GM19193 (cell line): Measurements from ENCODE around the gene NFATC1.

Experiments used
- POLR2A ChIP-seq: IDR thresholded peaks from 4 replicates; pipeline ENCODE4 v1.6.1; 2011; ENCODE audit not compliant: insufficient read depth, insufficient read length; ENCODE audit errors: extremely low read depth

The NFATC1 gene

DNA sequence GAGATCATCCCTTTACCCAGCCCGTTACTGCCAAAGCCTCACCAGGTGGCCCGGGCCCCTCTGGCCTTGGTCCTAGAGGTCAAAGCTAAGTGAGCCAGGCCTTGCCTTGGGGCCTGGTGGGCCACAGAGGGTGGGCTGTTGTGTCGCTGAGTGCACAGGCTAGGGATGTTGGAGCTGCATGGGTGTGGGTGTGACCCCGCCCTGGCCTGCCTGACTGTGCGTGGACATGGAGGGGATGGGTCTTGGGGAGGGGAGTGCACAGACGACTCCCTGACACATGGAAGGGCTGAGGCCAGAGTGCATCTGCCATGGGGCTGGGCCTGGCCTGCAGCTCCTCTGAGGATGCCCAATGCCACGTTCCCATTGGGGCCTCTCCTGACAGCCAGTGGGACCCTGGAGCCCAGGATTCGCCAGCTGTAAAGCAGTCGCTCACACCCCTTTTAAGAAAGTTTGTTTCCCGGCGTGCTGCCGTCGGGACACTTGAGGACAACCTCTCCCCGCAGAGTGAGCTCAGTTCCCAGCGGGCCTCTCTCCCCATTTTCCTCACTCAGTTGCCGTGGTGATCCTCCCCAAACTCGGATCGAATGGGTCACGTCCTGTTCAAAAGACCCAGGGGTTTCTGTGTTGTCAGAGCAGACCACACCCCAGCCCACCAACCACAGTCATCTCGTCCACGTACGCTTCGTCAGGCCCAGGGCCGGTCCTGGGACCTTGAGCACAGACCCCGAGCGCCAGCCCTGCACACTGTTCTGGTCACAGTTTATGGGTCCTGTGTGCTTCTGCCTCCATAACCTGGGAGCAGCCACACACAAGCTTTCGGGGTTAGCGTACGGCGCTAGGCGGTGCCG lies 93.5 kb downstream of the NFATC1 start:
- no peak for TF ChIP-seq POLR2A

DNA sequence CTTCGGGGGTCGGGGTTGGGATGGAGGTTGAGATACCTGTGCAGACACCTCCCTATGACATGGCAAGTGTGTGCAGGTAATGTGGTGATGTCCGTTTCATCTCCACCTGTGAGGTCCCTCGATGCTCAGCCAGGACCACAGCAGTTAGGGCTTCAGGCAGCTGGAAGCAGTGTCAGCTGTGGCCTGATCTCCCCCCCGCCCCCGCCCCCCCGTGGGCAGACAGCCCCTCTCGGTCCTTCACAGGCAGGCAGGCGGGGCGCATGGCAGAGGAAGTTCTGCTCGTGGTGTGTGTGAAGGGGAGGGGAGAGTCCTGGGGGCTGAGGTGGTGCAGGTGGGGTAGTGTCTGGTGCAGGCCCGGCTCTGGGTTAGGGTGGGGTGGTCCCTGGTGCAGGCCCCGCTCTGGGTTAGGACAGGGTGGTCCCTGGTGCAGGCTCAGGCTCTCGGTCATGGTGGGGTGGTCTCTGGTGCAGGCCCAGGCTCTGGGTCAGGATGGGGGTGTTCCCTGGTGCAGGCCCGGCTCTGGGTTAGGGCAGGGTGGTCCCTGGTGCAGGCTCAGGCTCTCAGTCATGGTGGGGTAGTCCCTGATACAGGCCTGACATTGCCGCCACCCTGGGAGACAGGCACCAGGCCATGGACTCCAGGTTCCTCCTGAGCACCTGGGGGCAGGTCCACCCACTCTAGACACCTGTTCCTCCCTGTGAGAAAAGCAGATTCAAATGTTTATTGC lies 94.3 kb downstream of the NFATC1 start:
- no peak for TF ChIP-seq POLR2A

DNA sequence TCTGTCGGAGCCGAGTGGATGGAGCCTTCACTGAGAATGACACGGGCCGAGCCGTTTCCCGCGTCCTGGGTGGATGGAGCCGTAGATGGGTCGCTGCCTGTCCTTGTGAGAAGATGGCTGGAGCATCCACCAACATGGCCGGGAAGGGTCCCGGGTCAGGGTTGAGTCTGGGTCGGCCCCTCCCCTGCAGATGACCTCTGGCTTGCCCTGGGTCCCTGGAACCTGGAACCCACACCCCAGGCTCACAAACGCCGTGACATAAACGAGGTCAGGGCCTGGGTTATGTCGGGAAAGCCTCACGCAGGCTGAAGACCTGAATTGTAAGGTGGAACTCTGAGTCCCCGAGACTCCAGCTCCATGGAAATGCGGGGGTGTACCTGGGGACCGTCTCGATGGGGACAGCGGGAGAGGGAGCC lies 94.9 kb downstream of the NFATC1 start:
- no peak for TF ChIP-seq POLR2A

DNA sequence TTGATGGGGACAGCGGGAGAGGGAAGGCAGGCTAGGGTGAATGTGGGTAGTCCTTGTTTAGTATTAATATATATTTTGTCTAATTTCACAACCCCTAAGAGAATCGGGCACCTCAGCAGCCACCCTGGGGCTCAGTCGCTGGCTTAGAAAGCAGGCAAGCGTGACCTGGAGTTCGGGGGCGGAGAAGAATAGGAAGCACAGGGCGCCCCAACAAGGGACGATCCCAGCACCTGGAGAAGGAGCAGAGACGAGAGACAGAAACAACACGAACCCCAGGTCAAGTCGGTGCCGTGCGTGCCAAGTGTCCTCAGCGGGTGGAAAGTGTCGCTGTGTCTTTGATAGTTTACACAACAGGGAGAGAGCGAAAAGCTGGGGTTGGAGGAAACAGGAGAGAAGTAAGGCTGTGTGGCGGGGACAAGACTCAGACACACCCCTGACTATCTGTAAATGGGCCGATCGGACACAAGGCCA lies 95.4 kb downstream of the NFATC1 start:
- TF ChIP-seq POLR2A = no peak

DNA sequence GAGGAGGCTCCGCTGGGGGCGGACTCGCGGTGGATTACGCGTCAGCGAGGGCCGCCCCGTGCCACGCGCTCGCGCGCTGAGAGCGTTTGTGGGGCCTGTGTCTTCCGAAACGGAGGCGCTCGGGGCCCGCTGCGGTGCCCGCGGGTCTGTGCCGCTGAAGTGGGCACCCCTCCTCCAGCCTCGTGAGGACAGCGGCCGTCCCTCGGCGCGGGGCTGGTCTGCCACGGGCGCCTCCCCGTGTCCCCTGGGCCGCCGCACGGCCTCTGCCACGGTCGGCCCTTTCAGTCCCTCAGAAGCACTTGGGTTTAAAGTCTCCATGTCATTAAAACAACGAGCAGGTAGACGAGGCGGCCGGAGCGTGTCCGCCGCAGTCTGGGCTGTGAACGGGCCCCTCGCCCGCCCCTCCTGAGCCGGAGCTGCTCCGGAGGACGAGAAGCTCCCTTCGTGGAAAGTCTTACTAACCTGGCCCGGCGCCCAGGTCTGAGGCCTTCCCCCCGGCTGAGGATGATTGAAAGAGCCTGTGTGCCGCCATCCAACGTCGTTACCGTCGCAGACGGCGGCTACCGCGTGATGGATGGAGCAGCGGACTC lies 97.6 kb downstream of the NFATC1 start:
- TF ChIP-seq POLR2A = no peak

DNA sequence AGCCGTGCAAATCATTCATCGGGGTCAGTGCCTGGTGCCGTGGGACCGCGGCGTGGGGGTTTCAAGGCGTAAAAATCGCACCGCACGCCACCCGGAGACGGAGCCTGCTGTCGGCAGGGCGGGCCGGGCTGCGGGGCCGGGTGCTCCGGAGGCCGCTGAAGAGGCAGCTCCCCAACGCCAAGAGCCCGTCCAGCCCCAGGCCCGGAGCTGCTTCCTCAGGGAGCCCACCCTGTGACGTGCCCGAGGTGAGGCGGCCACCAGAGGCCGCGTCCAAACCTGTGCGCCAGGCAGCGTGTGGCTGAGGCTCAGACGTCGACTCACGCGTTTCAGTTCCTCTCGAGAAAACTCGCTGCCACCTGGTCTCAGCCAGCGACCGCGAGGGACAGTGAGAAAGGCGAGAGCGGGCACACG lies 98.1 kb downstream of the NFATC1 start:
- no peak for TF ChIP-seq POLR2A

DNA sequence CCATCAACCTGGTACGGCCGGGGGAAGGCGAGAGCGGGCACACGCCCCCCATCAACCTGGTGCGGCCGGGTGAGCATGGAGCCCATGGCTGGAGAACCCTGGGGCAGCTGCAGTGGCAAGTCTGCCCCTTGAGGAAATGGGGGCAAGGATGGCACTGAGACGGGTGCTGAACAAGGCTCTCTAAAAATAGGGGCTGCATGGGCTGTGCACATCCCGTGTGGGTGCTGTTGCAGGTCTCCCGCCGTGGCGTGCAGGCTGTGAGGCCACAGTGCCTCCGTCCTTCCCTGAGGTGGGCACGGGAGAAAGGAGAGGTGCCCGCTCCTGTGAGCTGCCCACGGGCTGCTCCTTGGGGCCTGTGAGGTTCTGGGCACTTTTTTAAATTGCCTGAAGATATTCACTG lies 99.2 kb downstream of the NFATC1 start:
- TF ChIP-seq POLR2A = no peak

DNA sequence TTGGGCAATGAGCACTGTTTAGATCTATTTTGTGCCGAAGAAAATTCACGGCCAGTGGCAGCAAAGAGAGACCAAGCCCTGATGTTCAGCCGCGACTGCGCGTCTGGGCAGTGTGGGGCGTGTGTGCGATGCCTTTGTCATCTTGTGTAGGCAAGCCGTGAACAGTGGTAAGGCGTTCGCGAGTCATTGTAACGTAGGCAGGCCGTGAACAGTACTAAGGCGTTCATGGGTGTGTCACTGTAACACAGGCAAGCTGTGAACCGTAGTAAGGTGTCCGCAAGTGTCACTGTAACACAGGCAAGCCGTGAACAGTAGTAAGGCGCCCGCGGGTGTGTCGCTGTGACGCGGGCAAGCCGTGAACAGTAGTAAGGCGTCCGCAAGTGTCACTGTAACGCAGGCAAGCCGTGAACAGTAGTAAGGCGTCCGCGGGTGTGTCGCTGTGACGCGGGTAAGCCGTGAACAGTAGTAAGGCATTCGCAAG lies 99.9 kb downstream of the NFATC1 start:
- no peak for TF ChIP-seq POLR2A

DNA sequence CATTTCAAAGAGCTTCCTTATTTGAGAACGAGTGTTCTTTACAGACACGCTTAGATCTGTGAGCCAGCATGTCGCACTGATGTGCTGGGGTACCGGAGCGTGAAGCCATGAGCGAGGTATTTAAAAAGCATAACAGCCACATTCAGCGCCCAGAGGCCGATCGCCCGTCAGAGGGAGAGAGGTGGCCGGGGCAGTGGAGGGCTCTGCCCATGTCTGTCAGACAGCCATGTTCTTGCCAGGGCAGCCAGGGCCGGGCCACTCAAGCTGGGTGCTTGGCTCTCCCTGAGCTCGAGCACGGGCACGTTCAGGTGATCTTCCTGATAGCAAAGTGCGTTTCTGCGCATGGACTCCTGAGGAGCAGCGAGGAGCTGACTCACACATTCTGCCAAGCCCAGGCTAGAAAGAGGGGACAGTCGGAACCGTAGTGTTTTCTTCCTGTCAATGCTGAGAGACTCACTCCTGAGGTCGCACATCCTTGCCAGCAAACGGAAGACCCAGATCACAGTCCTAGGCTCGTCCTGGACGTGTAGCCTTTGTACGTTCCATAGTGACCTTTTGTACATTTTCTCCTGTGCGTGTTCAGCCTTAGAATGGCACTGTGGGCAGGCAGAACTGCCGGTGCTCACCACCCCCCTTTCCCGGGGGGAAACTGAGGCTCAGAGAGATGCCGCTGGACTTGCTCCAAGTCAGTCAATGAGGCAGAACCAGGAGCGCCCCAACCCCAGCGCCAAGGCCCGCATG lies 100.7 kb downstream of the NFATC1 start:
- TF ChIP-seq POLR2A = no peak

DNA sequence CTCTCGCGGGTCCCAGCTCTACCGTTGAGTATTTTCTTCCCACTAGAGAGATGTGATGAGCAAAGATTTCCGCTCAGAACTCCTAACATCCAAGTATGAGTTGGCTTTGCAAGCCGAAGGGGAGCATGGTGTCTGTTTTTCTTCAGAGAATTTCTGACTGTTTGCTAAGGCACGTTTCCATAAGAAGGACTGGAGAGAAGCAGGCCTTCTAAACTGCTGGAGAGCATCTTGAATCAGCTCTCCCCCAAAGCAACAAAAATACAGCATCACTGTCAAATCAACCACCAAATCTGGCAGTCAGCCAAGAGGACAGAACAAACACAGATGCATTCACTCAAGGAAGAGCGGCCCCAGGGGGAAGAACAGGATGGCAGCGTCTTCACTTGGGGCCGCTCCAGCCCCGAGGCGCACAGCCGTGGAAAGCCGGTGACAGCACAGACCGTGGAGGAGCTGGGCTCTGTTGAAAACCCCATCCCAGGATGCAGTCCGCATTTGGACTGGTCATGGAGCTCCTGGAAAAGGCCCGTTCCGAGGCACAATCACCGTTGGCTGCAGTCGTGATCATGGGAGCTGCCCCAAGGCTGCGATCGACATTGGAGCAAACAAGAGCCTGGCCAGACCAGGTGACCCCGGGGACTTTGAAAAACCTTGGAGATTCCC lies 101.4 kb downstream of the NFATC1 start:
- TF ChIP-seq POLR2A = peak; percentile 26

DNA sequence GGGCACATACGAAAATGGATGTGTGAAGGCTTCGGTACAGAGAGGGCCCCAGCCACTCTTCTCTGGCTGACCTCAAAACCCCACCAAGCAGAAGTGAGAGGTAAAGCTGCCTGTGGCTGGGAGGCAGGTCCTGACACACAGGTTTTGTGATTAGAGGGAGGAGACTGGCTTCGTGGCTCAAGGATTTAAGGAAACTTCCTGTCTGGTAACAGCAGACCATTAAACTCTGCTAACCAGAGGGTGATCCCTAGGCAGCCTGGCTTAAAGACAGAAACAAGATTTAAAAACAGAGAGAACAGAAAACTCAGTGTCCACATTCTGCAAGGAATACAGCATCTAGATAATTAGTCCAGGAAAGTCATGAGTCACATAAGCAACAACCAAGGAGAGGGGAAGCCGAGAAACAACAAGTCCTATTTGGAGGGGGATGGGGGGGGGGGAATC lies 101.9 kb downstream of the NFATC1 start:
- peak; percentile 8 for TF ChIP-seq POLR2A

DNA sequence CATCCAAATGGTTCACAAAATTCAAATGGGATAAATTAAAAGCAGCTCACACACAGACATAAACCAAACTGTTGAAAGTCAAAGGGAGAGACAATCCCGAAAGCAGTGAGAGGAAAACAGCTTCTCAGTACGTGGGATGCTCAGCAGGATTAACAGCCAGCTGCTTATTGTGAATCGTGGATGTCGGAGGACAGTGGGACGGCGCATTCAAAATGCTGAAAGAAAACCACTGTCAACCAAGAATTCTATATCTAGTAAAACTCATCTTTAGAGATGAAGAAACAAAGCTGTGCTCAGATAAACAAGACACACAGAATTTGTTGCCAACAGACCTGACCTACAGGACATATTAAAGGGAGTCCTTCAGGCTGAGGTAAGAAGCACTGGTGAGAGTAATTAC lies 102.9 kb downstream of the NFATC1 start:
- no peak for TF ChIP-seq POLR2A

DNA sequence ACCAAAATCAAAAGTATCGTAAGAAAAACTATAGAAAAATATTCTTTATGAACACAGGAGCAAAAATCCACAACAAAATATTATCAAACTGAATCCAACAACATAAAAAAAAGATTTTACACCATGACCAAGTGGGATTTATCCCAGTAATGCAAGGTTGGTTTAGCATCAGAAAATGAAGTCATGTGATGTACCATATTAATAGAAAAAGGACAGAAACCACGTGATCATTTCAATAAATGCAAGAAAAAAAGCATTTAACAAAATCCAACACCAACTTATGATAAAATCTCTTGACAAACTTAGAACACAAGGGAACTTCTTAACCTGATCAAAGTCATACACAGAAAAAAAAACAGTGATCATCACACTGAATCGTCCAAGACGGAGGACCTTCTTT lies 105.3 kb downstream of the NFATC1 start:
- TF ChIP-seq POLR2A = no peak

DNA sequence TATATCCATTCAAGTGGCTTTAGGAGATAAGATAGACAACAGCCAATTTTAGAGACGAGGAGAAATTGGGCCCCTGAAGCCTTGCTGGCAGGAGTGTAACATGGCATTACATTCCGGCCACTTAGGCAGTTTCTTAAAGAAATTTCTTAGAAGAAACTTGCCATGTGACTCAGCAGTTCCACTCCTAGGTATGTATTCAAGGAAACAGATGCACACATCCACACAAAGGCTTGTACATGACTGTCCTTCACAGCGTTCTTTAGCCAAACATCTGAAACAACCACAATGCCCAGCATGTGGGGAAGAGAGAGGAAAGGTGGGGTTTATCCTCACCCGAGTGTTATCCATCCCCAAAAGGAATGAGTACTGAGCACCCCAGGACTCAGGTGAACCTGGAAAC lies 107.1 kb downstream of the NFATC1 start:
- TF ChIP-seq POLR2A = no peak
